ENCODE data around the gene NFIC.
"Not testable (repeated sequence)": the region's sequence is repeated elsewhere in the genome, so short reads cannot be mapped to it uniquely, and the experiment has no call there.

Gene NFIC

DNA sequence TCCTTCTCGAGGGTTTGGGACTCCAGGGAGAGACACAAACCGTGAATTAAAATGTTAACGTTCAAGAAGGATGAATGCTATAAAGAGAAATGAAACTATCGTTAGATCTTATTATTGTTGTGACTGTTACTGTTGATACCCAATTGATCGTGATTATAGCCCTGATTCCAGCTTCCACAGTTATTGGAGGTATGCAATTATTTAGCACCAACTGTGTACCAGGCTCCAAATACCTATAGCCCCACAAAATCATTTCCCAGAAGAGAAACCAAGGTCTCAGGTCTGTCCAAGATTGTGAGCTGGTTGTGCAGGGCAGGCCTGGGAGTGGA is 30.1 kb upstream of the NFIC start:
- in situ Hi-C loops (cut with MboI; ENCODE audit: low sequenced_read_pairs): no loop called here

DNA sequence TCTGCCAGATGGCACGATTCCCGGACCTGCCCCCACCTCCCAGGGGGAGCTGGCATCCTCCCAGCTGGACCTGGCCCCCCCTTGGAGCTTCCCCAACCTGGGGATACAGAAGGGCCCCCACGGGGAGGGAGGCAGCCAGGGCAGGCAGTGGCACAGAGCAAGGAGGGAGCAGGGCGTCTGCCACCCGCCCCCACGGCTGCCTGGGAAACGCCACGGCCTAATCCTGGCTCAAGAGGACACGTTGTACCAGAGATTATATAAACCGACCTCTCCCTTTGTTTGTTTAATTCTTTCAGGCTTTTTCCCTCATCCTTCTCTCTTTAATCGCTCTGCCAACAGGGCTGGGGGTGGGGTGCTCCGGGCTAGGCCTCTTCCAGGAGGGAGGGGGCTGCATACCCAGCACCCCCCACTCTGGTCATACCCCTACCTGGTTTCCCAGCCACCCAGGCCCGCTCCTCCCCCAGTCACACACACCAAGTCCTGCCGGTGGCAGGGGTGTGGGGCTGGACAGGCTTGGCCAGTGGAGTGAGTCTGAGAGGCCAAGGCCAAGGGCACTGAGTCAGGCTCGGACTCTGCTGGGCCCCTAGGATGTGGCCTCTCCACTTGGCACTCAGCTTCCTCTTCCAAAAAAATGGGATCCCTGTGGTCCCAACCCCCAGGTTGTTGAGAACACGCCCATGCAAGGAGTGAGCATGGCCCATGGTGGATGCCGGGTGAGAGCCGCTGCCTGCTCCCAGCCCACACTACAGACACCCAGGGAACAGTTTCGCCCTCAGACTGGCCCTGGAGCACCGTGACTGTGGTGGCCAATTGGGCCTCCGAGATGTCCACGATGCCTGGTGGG is 29.5 kb upstream of the NFIC start:
- in situ Hi-C loops (cut with MboI; ENCODE audit: low sequenced_read_pairs): no loop called here

DNA sequence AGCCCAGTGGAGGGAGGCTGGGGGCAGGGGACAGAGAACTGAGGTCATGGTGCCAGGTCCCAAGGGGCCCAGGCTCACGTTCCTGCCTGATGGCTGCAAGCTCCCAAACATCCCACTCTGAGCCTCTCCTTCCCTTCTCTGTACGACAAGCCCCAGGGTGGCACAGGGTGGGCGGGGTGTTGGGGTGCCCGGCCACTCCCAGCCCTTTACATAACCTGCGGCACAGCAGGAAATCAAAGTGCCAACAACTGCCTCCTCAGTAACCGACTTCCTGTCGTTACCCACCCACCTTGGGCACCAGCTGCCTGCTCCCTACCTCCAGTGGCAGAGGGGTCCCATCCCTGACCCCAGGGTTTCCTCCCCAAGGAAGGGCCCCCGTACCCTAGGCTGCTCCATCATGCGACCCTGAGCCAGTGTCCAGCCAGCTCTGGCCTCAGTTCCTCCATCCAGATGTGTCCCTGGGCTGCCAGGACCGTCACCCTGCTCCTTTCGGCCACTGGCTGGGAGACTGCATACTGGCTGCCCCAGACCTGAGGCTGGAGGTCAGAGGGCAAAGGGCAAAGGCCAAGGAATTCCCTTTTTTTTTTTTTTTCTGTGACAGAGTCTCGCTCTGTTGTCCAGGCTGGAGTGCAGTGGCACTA is 27.7 kb upstream of the NFIC start:
- in situ Hi-C loops (cut with MboI; ENCODE audit: low sequenced_read_pairs): no loop called here

DNA sequence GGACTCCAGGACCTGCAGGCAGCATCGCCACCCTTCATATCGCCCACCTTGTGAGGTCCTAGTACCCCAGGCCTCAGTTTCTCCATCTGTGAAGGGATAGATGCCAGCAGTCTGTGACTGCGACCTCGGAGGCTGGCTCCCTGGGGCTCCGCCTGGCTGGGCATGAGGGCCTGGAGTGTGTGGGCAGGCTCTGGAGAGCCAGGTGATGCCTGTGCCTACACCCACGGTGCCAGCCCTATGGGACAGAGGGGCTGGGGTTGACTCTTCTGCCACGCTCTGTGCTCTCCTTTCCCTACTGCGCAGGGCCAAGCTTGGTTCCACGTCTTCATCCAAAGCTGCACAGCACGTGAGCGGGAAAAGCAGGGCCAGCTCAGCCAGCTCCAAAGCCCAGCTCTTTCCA is 26.0 kb upstream of the NFIC start:
- in situ Hi-C loops (cut with MboI; ENCODE audit: low sequenced_read_pairs): no loop called here

DNA sequence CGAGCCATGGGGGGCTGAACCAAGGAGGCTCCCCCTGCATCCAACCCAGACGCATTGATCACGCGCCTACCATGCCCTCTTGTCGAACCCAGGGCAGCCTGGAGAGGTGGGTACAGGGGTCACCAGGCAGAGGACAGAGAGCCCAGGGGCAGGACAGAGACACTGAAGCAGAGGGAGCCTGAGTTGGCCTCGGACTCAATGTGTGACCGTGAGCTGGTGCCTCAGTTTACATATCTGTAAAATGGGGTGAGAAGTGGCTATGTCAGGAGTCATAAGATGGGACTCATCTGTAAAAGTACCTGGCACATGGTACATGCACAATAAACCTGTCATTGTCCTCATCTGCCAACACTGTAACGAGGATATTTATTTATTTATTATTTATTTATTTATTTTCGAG is 24.1 kb upstream of the NFIC start:
- in situ Hi-C loops (cut with MboI; ENCODE audit: low sequenced_read_pairs): no loop called here

DNA sequence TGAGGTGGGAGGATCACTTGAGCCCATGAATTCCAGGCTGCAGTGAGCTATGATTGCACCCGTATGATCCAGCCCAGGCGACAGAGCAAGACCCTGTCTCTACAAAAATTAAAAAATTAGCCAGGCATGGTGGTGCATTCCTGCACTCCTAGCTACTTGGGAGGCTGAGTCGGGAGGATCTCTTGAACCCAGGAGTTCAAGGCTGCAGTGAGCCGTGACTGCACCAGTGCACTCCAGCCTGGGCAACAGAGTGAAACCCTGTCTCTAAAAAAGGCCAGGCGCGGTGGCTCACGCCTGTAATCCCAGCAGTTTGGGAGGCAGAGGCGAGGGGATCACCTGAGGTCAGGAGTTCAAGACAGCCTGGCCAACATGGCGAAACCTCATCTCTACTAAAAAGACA is 23.4 kb upstream of the NFIC start:
- in situ Hi-C loops (cut with MboI; ENCODE audit: low sequenced_read_pairs): not testable (repeated sequence)

DNA sequence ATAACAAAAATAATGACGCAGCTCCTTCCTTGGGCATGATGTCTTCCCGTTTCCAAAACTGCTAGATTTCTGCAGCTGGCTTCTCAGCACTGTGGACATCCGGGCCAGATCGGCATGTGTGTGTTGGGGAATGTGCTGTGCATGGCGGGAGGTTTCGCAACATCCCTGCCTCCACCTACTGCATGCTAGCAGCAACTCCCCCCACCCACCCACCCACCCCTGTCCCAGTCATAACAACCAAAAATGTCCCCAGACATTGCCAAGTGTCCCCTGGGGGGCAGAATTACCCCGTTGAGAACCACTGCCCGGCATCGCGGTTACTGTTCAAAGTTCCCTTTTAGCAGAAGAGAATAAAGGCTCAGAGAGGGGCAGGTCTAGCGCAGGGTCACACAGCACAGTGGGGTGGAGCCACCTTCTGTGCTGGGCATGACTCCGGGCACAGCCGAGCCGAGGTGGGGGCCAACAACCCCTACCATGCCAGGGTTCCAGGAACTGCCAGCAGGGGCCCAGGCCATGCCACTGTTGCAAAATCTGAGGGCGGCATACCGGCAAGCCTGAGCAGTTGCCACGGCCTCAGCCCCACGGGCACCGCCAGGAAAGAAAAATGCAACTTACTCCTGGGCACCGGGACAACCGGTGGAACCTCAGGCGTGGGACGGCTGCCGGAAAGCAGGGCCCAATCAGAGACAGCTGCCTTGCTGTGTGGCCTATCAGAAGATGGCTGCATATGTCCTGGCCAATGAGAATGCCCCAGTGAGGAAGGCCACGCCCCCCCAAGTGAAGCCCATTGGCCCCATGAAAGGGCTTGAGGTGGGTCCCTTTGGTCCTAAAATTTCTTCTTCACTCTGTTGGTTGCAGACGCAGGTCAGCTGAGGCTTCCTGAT is 22.5 kb upstream of the NFIC start:
- in situ Hi-C loops (cut with MboI; ENCODE audit: low sequenced_read_pairs): no loop called here

DNA sequence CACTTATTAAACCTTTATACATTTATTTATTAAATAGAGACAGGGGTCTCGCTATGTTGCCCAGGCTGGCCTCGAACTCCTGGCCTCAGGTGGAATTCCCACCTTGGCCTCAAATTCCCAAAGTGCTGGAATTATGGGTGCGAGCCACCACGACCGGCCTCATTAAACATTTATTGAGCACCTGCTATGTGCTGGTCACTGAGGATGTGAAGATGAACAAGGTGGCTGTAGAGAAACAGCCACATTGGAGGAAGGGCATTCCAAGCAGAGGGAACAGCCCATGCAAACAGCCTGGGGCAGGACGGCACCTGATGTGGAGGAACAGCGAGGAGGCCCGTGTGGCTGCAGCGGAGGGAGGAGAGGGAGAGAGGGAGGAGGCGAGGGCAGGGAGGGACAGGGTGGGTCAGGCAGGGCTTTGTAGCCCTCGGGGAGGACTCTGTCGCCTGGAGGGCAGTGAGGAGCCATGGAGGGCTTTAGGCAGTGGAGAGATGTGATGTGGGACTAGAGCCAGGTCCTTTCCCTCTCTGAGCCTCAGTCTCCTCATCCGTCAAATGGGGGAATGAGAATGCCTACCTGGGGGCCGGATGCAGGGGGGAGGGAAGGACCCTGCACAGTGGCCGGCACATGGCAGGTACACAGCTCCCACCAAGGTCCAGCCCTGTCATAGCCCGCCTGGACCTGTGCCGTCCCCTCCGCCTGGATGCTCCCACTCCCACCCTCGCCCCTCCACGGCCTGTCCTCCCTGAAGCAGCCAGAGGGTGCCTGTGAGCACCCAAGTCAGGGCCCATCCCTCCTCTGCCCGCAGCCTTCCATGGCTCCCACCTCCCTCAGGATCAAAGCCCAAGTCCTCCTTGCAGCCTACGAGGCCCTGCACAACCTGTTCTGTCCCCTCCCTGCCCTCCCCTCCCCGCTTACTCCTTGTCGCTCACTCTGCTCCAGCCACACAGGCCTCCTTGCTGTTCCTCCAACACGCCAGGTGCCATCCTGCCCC is 21.5 kb upstream of the NFIC start:
- in situ Hi-C loops (cut with MboI; ENCODE audit: low sequenced_read_pairs): no loop called here

DNA sequence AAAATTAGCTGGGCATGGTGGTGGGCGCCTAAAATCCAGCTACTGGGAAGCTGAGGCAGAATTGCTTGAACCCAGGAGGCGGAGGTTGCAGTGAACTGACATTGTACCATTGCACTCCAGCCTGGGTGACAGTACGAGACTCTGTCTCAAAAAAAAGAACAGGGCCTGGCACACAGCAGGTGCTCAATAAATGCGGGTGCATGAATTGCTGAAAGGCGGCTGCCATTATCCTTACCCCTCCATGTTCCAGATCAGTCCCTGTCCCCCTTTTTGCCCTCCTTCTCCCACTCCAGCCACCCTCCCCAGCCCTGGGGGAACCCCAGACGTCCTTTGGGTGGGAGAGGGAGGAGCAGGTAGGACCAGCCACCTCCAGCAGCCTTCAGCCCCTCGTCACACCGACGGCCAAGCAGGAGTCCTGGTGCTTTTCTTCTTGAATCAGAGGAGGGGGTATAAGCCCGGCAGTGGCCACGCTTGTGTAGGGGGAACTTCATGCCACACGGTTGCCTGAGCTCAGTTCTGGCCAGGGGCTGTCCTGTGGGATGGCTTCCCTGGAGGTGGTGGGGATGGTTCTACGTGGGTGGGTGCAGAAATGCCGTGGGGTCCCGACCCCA is 20.4 kb upstream of the NFIC start:
- in situ Hi-C loops (cut with MboI; ENCODE audit: low sequenced_read_pairs): no loop called here

DNA sequence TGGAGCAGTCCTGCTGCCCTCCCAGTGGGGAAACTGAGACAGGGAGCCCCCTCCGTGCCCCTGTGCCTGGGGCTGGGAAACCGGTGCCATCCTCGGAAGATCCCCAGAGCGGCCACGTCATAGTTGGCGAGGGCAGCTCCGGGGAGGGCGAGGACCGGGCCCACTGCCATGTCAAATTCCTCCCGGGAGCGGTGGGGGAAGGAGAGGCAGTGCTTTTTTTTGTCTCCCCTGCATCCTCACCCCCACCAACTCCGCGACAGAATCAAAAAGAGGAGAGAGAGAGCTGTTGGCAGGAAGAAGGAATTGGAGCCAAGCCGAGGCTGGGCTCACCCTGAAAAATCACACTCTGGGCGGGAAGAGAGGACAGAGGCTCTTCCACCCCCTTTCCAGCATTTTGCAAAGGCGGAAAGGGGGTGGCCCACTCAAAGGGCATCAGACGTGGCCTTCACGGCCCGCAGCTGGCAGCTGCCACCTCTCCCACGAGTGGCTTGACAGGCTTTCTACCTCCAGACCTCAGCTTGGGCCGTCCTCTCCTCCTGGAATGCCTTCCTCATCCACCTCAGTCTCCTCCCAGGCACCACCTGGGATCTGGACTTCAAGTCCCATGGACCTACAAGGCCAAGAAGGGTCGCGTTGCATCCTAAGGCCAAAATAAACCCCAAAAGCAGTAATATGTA is 19.6 kb upstream of the NFIC start:
- in situ Hi-C loops (cut with MboI; ENCODE audit: low sequenced_read_pairs): no loop called here

DNA sequence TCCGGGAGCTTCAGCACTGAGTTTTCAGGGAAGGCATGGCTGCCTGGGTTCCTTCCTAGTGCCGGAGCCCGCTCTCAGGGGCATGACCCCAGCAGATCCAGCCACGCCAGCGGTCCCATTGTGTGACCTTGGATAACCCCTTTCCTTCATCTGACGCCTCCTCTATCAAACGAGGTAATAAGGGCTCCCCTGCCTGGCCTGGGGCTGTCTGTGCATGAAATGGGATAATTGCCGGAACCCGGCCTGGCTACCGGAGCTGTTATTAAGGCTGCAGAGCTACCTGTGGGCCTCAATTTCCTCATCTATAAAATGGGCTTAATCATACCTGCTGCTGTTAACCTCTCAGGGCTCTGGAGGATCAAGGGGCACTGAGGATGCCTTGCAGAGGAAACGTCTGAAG is 18.3 kb upstream of the NFIC start:
- in situ Hi-C loops (cut with MboI; ENCODE audit: low sequenced_read_pairs): no loop called here

DNA sequence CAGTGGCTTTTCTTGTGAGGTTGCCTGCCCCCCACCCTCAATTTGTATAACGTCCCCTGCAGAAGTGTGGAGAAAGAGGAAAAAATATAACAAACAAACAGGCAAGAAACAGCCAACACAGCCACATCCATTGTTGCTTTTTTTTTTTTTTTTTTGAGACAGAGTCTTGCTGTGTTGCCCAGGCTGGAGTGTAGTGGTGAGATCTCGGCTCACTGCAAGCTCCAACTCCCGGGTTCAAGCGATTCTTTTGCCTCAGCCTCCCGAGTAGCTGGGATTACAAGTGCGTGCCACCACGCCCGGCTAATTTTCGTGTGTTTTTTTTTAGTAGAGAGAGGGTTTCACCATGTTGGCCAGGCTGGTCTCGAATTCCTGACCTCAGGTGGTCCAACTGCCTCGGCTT is 17.9 kb upstream of the NFIC start:
- in situ Hi-C loops (cut with MboI; ENCODE audit: low sequenced_read_pairs): not testable (repeated sequence)

DNA sequence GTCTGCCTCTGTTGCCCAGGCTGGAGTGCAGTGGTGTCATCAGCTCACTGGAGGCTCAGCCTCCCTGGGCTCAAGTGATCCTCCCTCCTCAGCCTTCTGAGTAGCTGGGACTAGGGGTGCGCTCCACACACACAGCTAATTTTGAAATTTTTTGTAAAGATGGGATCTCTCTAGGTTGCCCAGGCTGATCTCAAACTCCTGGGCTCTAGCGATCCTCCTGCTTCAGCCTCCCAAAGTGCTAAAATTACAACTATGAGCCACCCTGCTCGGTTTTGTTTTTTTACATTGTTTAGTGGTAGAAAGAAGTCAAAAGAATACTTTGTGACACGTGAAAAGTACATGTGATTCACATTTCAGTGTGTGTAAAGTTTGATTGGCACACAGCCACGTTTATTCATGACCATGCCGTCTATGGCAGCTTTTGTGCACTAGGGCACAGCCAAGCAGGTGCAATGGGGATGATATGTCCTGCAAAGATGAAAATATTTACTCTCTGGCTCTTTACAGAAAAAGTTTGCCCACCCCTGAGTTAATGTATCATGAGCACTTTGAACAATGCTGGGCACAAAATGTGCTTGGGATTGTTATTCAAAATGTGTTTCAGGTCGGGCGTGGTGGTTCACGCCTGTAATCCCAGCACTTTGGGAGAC is 16.2 kb upstream of the NFIC start:
- in situ Hi-C loops (cut with MboI; ENCODE audit: low sequenced_read_pairs): no loop called here

DNA sequence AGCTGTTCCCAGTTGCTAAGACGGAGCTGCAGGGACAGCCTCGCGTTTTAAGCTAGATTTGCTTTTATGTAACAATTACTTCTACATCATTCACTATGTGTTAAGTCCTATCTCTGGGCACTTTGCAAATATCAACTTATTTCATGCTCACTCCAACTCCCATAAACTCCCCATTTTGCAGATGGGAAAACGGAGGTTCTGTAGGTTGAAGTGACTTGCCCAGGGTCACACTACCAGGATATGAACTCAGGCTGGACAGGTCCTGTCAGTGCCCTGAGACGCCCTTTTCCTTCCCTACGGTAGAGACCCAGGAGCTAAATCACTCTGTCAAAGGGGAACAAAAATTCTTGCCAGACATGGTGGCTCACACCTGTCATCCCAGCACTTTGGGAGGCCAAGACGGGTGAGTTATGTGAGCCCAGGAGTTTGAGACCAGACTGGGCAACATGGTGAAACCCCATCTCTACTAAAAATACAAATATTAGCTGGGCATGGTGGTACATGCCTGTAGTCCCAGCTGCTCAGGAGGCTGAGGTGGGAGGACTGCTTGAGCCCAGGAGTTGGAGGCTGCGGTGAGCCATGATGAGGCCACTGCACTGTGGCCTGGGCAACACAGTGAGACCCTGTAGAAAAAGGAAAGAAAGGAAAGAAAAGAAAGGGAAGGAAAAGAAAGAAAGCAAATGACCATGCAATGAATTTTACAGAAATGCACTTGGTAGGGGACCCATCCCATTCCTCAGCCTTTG is 14.5 kb upstream of the NFIC start:
- in situ Hi-C loops (cut with MboI; ENCODE audit: low sequenced_read_pairs): no loop called here

DNA sequence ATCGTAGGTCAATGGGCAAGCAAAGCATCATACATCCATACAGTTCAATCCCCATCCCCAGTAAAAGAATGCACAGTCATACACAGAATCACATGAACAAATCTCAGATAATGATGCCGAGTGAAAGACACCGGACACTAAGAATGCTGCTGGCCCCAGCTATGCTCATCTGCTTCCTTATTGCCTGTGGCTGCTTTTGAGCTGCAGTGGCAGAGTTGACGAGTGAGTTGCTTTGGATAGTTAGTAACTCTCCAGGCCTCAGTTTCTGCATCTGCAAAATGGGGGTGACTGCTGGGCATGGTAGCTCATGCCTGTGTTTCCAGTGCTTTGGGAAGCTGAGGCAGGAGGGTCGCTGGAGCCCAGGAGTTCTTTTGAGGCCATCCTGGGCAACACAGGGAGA is 12.9 kb upstream of the NFIC start:
- in situ Hi-C loops (cut with MboI; ENCODE audit: low sequenced_read_pairs): no loop called here

DNA sequence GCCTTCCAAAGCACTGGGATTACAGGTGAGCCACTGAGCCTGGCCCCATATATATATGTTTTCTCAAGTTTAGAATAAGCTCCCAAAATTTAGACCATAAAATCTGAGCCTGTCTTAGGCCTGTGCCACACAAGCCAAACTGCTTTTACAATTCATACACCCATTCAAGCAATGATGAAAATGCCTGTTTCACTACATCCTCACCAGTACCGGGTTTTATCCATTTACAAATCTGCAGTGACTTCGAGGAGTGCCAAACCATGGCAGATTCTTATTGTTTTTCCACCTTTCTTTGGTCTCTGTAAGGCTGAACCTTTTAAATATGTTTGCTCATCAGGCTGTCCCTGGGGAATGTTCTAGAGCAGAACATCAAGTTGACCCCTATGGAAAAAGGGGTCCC is 9.6 kb upstream of the NFIC start:
- in situ Hi-C loops (cut with MboI; ENCODE audit: low sequenced_read_pairs): no loop called here

DNA sequence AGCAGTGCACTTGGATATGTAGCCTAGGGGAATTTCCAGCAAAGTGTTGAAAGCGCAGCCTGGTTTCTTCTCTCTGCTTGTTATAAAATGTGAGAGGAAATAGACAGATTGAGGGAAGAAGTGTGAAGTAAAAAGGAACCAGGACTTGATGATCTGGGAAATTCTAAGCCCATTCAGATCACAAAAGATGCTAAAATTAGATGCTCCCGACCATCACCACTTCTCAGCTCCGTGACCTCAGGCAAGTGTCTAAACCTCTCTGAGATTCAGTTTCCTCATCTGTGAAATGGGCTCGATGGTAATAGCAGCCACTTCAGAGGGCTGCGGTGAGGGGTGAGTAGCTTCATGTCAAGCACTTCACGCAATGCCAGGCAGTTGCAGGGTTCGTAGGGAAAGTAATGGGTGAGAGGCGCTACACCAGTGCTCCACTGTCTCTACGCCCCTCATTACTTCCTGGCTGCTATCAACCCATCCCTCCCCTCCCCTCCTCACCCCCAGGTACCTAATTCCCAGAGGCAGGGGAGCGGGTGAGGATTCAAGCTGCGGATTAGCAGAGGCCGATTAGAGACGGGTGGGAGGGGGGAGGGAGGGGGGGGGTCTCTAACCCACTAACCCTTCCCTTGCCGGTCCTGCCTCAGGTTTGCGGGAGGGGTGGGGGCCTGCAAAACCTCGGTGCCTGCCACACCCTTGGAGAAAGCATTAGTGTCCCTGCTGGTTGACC is 9.0 kb upstream of the NFIC start:
- in situ Hi-C loops (cut with MboI; ENCODE audit: low sequenced_read_pairs): no loop called here
